ENCODE results near the gene BICRA. TPM values are rescaled to one million over a fixed set of nuclear protein-coding genes. Genes with fewer than 3 reads are reported as not detected.

BICRA gene
- polyA plus RNA-seq, 1 donor (not counting 4 experiments of a cell fraction or from before 2014, with no cell fraction given), result 0.42 TPM

- peaks cover 11% of the 10 kb centered on the region for H4K20me1 ChIP-seq (ENCODE audit: control insufficient read depth, extremely low read depth, insufficient read depth, low read length)
- dilution Hi-C loops (cut with MboI; ENCODE audit: extremely low pct_ligation_motif_present, low sequenced_read_pairs), result no loop called here
- no peaks in the 10 kb centered on the region for H3K9me3 ChIP-seq (ENCODE audit: control insufficient read depth, low read depth, low read length)
- no peaks in the 10 kb centered on the region for H3K27me3 ChIP-seq (ENCODE audit: control insufficient read depth, extremely low read depth, insufficient read depth, low read length)
- peaks cover 7% of the 10 kb centered on the region for H3K4me1 ChIP-seq (ENCODE audit: control insufficient read depth, extremely low read depth, insufficient read depth, low read length)
- H2AFZ ChIP-seq (ENCODE audit: control insufficient read depth, low read length), result no peak overlapping the region
- FAIRE-seq, result no peak
- peaks cover 3% of the 10 kb centered on the region for H3K9me1 ChIP-seq (ENCODE audit: control insufficient read depth, extremely low read depth, insufficient read depth, low read length)
- H3K27ac ChIP-seq (ENCODE audit: control insufficient read depth, insufficient read depth, low read length), result no peak overlapping the region
- H3K4me2 ChIP-seq (ENCODE audit: control insufficient read depth, extremely low read depth, insufficient read depth, low read depth, low read length), result peak overlapping the region; percentile 76
- H3K4me3 ChIP-seq (ENCODE audit: control insufficient read depth in 2 of 3, extremely low read depth in 1 of 3, insufficient read depth in 2 of 3, low read depth in 1 of 3, low read length in 3 of 3), result peak overlapping the region in 2 of 3 experiments; percentile 66 to 80
- H3K79me2 ChIP-seq (ENCODE audit: control insufficient read depth, insufficient read depth, low read length), result peaks cover 67% of the 10 kb centered on the region
- peaks cover 0 to 2% of the 10 kb centered on the region in 2 experiments for H3K36me3 ChIP-seq (ENCODE audit: control insufficient read depth in 2 of 2, extremely low read depth in 1 of 2, insufficient read depth in 2 of 2, low read length in 2 of 2)
- TF ChIP-seq EZH2 (IDR thresholded peaks at IDR 0.05; ENCODE audit: low read length) (no peak), CTCF (optimal IDR thresholded peaks at IDR 0.05 in 1 of 3, IDR thresholded peaks at IDR 0.05 in 1 of 3, conservative IDR thresholded peaks at IDR 0.05 in 1 of 3; ENCODE audit: extremely low read depth in 1 of 3, insufficient read depth in 2 of 3, low read length in 3 of 3) (no peak)
- no peak for DNase-seq (ENCODE audit: low read depth, low spot score)
- H3K9ac ChIP-seq (ENCODE audit: control insufficient read depth, extremely low read depth, insufficient read depth, low read length), result peak overlapping the region; percentile 92
Measured at GRCh38 chr19:47610902-47611301, 2.0 kb downstream of the BICRA start.

- Histone ChIP-seq H3K9ac (ENCODE audit: control insufficient read depth, extremely low read depth, insufficient read depth, low read length) (no peak overlapping the region), H3K4me3 (ENCODE audit: control insufficient read depth in 2 of 3, extremely low read depth in 1 of 3, insufficient read depth in 2 of 3, low read depth in 1 of 3, low read length in 3 of 3) (no peak overlapping the region)
- FAIRE-seq, result no peak
Measured at GRCh38 chr19:47613165-47614020, 4.5 kb downstream of the BICRA start.

More at GRCh38 chr19:47613165-47614020, 4.5 kb downstream of the BICRA start:
- DNase-seq (ENCODE audit: low read depth, low spot score), result no peak
- Histone ChIP-seq H4K20me1 (ENCODE audit: control insufficient read depth, extremely low read depth, insufficient read depth, low read length) (peaks cover 11% of the 10 kb centered on the region), H3K4me2 (ENCODE audit: control insufficient read depth, extremely low read depth, insufficient read depth, low read depth, low read length) (no peak overlapping the region), H3K9me3 (ENCODE audit: control insufficient read depth, low read depth, low read length) (no peaks in the 10 kb centered on the region), H3K27me3 (ENCODE audit: control insufficient read depth, extremely low read depth, insufficient read depth, low read length) (no peaks in the 10 kb centered on the region), H3K27ac (ENCODE audit: control insufficient read depth, insufficient read depth, low read length) (no peak overlapping the region), H2AFZ (ENCODE audit: control insufficient read depth, low read length) (no peak overlapping the region), H3K4me1 (ENCODE audit: control insufficient read depth, extremely low read depth, insufficient read depth, low read length) (peaks cover 7% of the 10 kb centered on the region), H3K36me3 (ENCODE audit: control insufficient read depth in 2 of 2, extremely low read depth in 1 of 2, insufficient read depth in 2 of 2, low read length in 2 of 2) (peaks cover 0 to 2% of the 10 kb centered on the region in 2 experiments), H3K9me1 (ENCODE audit: control insufficient read depth, extremely low read depth, insufficient read depth, low read length) (peaks cover 3% of the 10 kb centered on the region), H3K79me2 (ENCODE audit: control insufficient read depth, insufficient read depth, low read length) (peaks cover 82% of the 10 kb centered on the region)
- TF ChIP-seq CTCF (optimal IDR thresholded peaks at IDR 0.05 in 1 of 3, IDR thresholded peaks at IDR 0.05 in 1 of 3, conservative IDR thresholded peaks at IDR 0.05 in 1 of 3; ENCODE audit: extremely low read depth in 1 of 3, insufficient read depth in 2 of 3, low read length in 3 of 3) (no peak), EZH2 (IDR thresholded peaks at IDR 0.05; ENCODE audit: low read length) (no peak)
- dilution Hi-C loops (cut with MboI; ENCODE audit: extremely low pct_ligation_motif_present, low sequenced_read_pairs), result no loop called here

Data from keratinocyte (primary cell).